Sciatic nerve (tissue), 2 donors: ENCODE data around the gene PKN1. TPM values are rescaled to one million over a fixed set of nuclear protein-coding genes. Genes with fewer than 3 reads are reported as not detected.
"Not testable (repeated sequence)": the region's sequence is repeated elsewhere in the genome, so short reads cannot be mapped to it uniquely, and the experiment has no call there.

Source experiments
- ATAC-seq: fragments of 200-7000 bp; cut with Tn5 transposase; one replicate; pipeline ENCODE4 v1.9.1; 2020; ENCODE audit warnings: mild to moderate bottlenecking, moderate library complexity
- DNase-seq: peaks from one replicate; pipeline ENCODE4 v3.0.0-alpha.2; 2020; ENCODE audit warnings: low spot score
- intact Hi-C: fragments of 100-400 bp; cut with DNase I; formaldehyde crosslinking; loops from one replicate; pipeline ENCODE4 v1.14.2; 2022
- total RNA-seq: library from RNA; stranded (reverse); fragmentation: NEBNext Ultra II Directional; extraction: Animal tissue kit (Norgen Biotek cat#: 25700); gene quantifications from one replicate; pipeline ENCODE4 v1.2.1, GENCODE V29; 2021
- donor health status: DM: no; HTN: no; CAD: no.
- donor health status: DM: no; HTN: no; CAD: no.

Gene PKN1
- total RNA-seq, 1 donor from 2014 or later = 116 TPM

DNA sequence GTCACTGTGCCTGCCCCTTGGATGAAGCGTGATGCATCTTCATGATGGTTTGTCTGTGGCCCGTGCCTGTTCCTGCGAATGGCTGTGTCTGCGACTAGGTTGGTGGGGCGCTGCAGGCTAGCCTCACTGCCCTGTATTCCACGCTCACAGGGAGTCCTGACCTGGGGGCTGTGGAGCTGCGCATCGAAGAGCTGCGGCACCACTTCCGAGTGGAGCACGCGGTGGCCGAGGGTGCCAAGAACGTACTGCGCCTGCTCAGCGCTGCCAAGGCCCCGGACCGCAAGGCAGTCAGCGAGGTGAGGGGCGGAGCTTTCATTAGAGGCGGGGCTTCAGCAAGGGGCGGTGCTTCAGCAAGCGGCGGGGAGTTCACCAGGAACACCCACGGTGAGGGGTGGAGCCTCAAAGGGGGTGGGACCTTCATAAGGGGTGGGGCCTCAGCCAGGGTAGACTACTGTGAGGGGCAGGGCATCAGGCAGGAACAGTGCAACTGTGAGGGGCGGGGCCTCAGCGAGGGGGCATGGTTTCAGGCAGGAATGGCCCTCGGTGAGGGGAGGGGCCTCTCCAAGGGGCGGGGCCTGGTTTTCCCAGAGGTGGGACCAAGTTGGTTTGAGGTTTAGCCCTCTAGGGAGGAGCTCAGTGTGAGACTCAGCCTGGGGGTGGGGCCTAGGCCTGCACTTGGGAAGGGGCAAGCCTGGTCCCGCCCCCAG lies 17.2 kb downstream of the PKN1 start:
- DNase-seq (no peak), ATAC-seq (peak; percentile 42)
- intact Hi-C loops = no loop called here

DNA sequence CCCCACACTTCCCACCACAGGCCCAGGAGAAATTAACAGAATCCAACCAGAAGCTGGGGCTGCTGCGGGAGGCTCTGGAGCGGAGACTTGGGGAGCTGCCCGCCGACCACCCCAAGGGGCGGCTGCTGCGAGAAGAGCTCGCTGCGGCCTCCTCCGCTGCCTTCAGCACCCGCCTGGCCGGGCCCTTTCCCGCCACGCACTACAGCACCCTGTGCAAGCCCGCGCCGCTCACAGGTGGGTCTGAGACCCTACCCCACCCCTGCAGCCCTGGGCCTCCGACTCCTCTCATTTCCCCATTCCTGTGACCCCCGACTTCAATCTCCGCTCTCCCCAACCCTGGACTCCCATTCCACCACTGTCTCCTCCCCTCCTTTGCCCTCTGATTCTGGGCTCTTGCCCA lies 17.8 kb downstream of the PKN1 start:
- intact Hi-C loops = no loop called here
- DNase-seq = no peak
- no peak for ATAC-seq

DNA sequence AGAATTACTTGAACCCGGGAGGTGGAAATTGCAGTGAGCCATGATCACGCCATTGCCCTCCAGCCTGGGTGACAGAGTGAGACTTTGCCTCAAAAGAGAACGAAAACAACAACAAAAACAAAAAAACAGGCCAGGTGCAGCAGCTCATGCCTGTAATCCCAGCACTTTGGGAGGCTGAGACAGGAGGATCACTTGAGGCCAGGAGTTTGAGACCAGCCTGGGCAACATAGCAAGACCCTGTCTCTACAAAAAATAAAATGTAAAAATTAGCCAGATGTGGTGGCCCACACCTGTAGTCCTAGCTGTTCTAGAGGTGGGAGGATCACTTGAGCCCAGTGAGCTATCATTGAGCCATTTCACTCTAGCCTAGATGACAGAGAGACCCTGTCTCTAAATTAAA lies 19.2 kb downstream of the PKN1 start:
- DNase-seq, intact Hi-C loops, ATAC-seq: not testable (repeated sequence)

DNA sequence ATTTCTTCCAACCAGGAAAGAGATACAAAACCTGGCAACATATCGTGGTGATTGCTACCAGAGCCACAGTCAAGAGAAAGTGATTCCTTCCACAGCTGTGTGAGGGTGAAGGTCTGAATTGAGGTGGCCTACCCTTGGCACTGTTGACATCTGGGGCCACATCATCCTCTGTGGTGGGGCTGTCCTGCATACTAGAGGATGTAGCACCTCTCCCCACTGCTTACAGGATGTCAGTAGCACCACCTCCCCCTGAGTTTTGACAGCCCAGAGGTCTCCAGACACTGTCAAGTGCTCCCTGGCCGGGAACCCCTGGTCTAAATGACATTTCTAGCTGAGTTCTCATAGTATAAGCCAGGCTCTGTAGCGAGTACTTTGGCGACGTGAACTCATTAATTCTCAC lies 26.6 kb downstream of the PKN1 start:
- DNase-seq (no peak), ATAC-seq (no peak)
- intact Hi-C loops = no loop called here

DNA sequence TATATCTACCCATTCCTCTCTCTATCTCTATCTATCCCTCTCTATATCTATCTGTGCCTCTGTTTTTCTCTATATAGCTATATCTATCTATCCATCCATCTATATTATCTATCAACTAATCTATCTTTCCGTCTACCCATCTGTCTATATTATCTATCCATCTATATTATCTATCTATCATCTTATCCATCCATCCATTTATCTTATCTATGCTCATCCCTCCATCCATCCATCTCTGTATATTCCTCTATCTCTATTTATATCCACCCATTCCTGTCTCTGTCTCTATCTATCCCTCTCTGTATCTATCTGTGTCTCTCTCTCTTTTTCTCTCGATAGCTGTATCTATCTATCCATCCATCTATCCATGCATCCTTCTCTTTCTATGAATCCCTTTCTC lies 27.8 kb downstream of the PKN1 start:
- intact Hi-C loops = no loop called here
- ATAC-seq = no peak
- DNase-seq = no peak

DNA sequence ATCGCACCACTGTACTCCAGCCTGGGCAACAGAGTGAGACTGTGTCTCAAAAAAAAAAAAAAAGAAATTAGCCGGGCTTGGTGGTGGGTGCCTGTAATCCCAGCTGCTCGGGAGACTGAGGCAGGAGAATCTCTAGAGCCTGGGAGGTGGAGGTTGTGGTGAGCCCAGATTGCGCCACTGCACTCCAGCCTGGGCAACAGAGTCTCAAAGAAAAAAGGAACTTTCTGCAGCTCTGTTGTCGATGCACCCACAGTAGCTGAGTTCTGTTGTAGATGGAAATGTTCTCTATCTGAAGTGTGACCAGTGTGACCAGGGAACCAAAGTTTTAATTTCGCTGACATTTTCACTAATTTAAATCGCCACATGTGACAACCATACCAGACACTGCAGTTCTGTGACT lies 29.3 kb downstream of the PKN1 start:
- intact Hi-C loops, DNase-seq, ATAC-seq: not testable (repeated sequence)

DNA sequence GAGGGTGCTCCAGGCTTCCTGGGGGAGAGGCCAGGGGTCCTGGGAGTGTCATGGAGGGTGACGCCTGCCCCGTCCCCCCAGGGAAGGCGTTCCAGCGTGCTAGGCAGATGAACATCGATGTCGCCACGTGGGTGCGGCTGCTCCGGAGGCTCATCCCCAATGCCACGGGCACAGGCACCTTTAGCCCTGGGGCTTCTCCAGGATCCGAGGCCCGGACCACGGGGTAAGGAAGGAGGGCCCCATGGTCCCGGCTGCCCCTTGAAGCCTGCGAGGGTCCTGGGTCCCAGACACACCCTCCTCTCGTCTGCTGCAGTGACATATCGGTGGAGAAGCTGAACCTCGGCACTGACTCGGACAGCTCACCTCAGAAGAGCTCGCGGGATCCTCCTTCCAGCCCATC lies 30.6 kb downstream of the PKN1 start:
- intact Hi-C loops = no loop called here
- ATAC-seq (no peak), DNase-seq (no peak)

DNA sequence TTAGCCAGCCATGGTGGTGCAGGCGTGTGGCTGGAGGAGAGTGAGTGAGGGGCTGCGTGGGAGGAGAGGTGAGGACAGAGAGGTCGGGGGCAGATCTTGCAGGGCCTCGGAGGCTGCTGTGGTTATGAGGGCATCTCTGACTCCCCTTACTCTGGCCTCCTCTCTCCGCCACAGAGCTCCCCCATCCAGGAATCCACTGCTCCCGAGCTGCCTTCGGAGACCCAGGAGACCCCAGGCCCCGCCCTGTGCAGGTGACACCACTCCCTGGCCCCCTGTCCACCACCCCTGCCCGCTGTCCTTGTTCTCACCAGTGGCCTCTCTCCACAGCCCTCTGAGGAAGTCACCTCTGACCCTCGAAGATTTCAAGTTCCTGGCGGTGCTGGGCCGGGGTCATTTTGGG lies 34.3 kb downstream of the PKN1 start:
- intact Hi-C loops = no loop called here
- no peak for DNase-seq
- no peak for ATAC-seq

DNA sequence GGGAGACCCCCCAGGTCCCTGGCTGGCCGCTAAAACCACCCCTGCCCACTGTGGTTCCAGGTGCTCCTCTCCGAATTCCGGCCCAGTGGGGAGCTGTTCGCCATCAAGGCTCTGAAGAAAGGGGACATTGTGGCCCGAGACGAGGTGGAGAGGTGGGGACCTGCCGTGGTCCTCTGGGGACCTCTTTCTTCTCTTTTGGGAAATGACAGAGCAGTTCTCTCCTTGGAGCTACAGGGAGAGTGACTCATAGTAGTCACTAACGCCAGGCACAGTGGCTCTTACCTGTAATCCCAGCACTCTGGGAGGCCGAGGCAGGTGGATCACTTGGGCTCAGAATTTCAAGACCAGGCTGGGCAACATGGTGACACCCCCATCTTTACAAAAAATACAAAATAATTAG lies 34.7 kb downstream of the PKN1 start:
- DNase-seq (no peak), ATAC-seq (no peak)
- intact Hi-C loops = no loop called here

DNA sequence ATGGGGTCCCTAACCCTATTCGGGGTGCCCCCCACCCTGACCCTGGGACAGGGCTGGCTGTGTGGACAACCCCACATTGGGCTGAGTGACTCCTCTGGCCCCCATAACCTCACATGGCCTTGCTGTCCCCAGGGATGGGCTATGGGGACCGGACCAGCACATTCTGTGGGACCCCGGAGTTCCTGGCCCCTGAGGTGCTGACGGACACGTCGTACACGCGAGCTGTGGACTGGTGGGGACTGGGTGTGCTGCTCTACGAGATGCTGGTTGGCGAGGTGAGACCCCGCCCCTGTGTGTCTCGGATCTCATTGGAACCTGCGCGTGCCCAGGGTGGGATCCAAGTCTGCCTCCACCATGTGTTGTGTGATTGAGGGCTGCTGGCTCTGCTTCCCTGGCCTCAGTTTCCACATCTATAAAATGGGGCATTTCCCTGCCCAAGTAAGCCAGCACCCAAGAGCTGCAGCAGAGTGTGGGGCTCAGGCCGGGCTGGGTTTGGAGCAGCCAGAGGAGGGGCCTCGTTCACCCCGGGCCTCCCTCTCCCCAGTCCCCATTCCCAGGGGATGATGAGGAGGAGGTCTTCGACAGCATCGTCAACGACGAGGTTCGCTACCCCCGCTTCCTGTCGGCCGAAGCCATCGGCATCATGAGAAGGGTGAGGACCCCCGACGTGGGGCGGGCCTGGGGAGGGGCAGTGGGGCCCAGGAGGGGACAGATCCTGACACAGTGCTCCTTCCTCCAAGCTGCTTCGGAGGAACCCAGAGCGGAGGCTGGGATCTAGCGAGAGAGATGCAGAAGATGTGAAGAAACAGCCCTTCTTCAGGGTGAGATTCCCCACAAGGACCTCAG lies 37.1 kb downstream of the PKN1 start:
- intact Hi-C loops = no loop called here
- ATAC-seq (no peak), DNase-seq (no peak)

DNA sequence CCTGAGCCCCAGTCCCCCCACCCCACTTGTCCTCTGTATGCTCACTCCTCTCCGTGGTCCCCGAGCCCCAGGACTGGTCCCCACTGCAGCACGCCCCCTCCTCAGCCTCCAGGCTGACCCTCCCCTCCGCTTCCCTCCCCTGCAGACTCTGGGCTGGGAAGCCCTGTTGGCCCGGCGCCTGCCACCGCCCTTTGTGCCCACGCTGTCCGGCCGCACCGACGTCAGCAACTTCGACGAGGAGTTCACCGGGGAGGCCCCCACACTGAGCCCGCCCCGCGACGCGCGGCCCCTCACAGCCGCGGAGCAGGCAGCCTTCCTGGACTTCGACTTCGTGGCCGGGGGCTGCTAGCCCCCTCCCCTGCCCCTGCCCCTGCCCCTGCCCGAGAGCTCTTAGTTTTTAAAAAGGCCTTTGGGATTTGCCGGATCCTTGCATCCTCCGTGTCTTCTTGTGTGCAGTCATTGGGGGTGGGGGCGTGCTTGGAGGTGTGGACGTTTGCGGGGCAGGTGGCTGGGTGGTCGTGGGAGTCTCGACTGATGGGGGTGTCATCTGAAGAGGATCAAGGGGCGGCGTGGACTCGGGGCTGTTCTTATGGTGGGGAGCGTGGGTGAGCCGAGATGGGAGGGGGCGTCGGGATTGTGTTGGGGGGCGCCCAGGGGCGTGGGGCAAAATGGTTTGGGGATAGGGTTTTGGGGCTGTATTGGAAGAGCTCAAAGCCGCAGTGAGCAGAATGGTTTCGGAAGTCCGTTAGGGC lies 38.5 kb downstream of the PKN1 start:
- ATAC-seq = peak; percentile 6
- intact Hi-C loops = no loop called here

DNA sequence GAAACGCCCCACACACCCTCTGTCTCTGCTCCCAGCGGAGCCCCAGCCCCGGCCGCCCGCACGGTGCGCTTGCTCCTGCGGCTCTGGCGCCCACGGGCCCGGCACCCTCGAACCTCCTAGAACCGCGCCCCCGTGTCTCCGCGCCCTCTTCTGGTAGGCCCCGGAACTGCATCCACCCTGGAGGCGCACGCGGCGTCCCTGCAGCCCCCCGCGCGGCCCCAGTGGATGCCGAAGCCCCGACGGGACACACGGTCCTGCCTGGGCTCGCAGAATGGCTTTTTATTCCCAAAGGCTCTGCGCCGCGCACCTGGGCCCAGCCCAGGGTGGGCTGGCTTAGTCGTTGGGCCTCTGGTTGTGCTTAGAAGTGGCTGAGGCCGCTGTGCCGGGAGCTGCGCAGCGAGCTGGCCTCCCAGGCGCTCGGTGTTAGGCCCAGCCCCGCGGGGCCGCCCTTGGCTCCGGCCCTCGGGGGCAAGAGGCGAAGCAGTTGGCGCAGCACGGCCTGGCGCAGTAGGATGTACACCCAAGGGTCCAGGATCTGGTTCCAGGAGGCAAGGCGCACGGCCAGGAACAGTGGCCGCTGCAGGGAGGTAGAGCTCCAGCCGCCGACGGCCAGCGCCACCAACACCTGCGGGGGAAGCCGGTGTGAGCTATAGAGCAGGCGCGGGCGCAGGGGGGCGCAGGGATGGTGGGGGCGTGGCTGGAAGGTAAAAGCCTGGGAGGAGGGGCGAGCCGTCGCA lies 39.3 kb downstream of the PKN1 start:
- intact Hi-C loops = no loop called here
- DNase-seq (peak; percentile 89), ATAC-seq (peak; percentile 49)

More for the DNA sequence above, 38.5 kb downstream of the PKN1 start:
- no peak for DNase-seq

DNA sequence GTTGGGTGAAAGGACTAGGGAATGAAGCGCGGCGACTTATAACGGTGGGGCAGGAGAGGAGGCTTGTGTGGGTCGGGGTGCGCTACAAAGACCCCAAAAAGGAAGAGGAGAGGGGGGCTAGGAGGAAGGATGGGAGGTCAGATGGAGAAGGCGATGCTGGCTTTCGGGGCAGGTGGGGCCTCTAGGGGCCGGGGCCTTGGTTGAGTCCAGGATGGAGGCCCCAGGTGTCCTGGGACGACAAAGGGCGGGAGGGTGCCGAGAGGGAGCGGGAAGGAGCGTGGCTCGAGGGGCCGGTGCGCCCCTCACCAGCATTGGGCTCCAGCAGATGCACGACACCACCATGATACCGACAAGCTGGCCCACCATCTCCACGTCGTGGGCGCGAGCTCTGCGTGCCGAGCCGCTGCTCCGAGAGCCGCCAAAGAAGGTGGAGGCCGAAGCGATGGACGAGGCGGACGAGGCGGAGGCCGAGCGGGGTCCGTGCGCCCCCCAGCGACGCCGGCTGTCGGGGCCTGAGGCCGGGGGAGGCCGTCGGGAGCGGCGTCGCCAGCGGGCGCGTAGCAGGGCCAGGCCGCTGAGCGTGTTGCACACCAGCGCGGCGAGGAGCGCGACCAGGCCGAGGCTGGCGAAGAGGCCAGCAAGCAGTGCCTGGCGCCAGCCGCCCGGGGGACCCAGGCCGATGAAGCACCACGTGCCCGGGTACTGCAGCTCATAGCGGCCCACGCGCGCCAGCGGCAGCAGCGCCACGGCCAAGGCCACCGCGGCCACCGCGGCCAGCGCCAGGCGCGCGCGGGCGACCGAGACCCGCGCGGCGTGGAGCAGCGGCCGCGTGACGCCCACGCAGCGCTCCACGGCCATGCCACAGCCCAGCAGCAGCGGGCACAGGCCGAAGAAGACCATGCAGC lies 40.2 kb downstream of the PKN1 start:
- ATAC-seq (no peak), DNase-seq (no peak)
- intact Hi-C loops = no loop called here

DNA sequence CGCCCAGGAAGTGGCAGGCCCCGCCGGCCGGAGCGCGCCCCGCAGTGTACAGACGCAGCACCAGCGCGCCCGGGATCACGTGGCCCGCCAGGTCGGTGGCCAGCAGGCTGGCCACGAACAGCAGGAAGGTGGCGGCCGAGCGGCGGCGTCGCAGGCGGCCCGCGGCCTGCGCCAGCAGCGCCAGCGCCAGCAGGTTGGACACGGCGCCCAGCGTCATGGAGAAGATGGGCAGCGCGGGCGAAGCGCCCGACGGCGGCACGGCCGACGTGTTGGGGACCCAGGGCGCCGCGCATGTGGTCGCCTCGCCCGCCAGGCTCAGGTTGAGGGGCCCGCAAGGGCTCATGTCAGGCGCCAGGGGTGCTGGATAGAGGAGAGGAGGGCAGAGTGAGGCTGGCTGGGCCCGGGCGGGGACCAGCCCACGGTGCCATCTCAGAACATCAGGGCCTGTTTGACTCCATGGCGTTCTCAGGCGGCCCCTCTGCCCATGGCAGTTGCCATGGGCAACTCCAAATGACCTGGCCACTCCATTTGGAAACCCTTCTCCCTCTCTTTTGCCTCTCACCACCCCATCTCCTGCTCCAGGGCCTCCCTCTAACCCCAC lies 41.0 kb downstream of the PKN1 start:
- no peak for ATAC-seq
- intact Hi-C loops = no loop called here
- DNase-seq = no peak

DNA sequence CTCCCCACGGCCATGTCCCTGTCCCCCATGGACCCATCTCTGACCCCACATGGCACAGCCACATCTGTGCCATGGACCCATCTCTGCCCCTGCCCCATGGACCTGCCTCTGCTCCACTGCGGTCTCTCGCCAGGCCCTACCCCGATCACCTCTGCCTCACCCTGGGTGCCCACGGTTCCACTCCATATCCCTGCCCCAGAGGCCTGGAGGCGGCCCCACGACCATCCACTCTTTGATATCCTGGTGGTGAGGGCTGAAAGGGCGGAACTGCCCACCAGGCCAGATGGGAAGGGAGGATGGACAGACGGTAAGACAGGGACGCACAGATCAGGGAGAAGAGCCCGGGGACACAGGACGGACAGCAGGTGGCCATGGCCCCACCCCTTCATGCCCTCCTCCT lies 41.7 kb downstream of the PKN1 start:
- intact Hi-C loops = no loop called here
- ATAC-seq (no peak), DNase-seq (no peak)

DNA sequence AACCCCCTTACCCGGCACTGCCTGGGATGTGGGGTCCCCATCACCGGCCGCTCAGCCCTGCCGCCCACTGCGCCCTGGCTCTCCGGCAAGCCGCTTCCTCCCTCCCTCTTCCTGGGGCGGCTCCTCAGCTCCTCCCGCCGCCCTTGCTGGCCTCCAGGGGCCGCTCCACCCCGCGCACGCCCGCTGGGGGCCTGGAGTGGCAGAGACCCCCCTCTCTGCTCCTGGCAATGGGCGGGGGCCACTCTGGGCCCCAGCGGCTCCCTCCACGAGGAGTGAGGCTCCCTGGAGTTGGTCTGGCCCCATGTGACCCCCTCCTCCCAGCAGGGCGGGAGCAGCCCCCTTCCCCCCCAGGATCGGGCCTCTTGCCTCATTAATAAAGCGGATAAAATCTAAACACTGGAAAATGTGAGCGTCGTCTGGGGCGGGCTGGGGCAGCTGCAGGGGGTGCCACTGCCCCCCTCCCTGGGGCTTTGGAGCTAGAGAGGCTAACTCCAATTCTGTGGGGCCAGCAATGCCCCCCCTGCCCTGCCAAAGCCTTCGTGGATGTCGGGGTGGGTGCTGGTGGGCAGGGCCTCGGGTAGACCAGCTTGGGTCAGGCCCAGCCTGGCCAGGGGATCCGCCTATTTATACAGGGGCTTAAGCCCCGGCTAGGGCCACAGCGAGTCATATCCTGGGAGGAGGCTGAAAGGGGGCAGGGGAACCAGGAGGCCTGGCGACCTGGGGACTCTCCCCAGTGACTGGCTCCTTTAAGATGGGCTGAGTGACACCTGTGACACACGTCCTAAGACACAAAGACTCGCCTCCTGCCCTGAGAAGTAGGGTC lies 42.4 kb downstream of the PKN1 start, which contains the start of gene PTGER1:
TSS of gene PTGER1 (minus strand) at position 104 of the 823 bp plus-strand sequence. CDS start 1,034 bp downstream, outside the sequence.
- no peak for DNase-seq
- no peak for ATAC-seq
- intact Hi-C loops = no loop called here

DNA sequence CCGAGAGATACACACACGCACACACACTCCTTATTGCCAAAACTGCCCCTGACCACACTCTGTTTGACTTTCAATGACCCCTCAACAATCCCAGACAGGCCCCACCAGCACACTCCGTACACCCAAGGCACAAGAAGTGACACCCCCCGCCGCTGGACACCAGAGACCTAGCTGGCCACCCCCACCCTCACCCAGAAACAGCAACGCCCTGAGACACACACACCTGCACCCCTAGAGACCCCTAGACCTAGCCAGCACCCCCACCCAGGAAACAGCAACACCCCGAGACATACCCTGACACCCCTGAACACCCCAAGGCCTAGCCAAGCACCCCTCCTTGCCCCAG lies 43.2 kb downstream of the PKN1 start:
- DNase-seq (no peak), ATAC-seq (no peak)
- intact Hi-C loops = no loop called here
